ENCODE results near the gene OTOP1.
"Not testable (repeated sequence)": the region's sequence is repeated elsewhere in the genome, so short reads cannot be mapped to it uniquely, and the experiment has no call there.

OTOP1 gene

GRCh38 chr4:4227510-4228355, 1.0 kb upstream of the OTOP1 start:
- DNase-seq: no peak

- DNase-seq: no peak
These were observed 669 bp downstream of the OTOP1 start for GRCh38 chr4:4225915-4226605.

- DNase-seq: no peak
These were observed 9.6 kb downstream of the OTOP1 start for GRCh38 chr4:4217113-4217512.

GRCh38 chr4:4216648-4217047, 10.1 kb downstream of the OTOP1 start:
- no peak for DNase-seq

- DNase-seq: not testable (repeated sequence)
These were observed 13.1 kb downstream of the OTOP1 start for GRCh38 chr4:4213674-4214073.

GRCh38 chr4:4206204-4206603, 20.5 kb downstream of the OTOP1 start:
- no peak for DNase-seq

- peak in 3 of 14 donors; percentile 6 to 84 (median 35) for DNase-seq
These were observed 22.4 kb downstream of the OTOP1 start for GRCh38 chr4:4204401-4204745.

GRCh38 chr4:4203688-4204400, 22.9 kb downstream of the OTOP1 start:
- peak in 2 of 14 donors; percentile 35 to 84 for DNase-seq

- DNase-seq: no peak
These were observed 24.2 kb downstream of the OTOP1 start for GRCh38 chr4:4202510-4202909.

- DNase-seq: no peak
These were observed 26.1 kb downstream of the OTOP1 start for GRCh38 chr4:4200624-4201023.

- no peak for DNase-seq
These were observed 31.4 kb downstream of the OTOP1 start for GRCh38 chr4:4195354-4195753.

- not testable (repeated sequence) for DNase-seq
These were observed 38.2 kb downstream of the OTOP1 start for GRCh38 chr4:4188557-4188956.

- no peak for DNase-seq
These were observed 41.2 kb downstream of the OTOP1 start for GRCh38 chr4:4185528-4185927.

- no peak for DNase-seq
These were observed 43.7 kb downstream of the OTOP1 start for GRCh38 chr4:4182835-4183568.

- no peak for DNase-seq
These were observed 56.1 kb downstream of the OTOP1 start for GRCh38 chr4:4170596-4171150.

- not testable (repeated sequence) for DNase-seq
These were observed 58.5 kb downstream of the OTOP1 start for GRCh38 chr4:4167981-4168780.

GRCh38 chr4:4166986-4167385, 59.7 kb downstream of the OTOP1 start:
- not testable (repeated sequence) for DNase-seq

- not testable (repeated sequence) for DNase-seq
These were observed 60.9 kb downstream of the OTOP1 start for GRCh38 chr4:4165701-4166392.

GRCh38 chr4:4164532-4165173, 62.1 kb downstream of the OTOP1 start:
- DNase-seq: not testable (repeated sequence)

- DNase-seq: not testable (repeated sequence)
These were observed 64.5 kb downstream of the OTOP1 start for GRCh38 chr4:4162186-4162585.
